GM12874 (cell line): Measurements from ENCODE around the gene GALNTL6.

Source experiments
- TF ChIP-seq, protein P1 (sequence below): IDR thresholded peaks from 2 replicates; pipeline ENCODE4 v1.5.1; 2011; ENCODE audit warnings: low read depth, mild to moderate bottlenecking, control low read depth, low read length, moderate library complexity; ENCODE audit not compliant: insufficient read depth

The GALNTL6 gene

DNA sequence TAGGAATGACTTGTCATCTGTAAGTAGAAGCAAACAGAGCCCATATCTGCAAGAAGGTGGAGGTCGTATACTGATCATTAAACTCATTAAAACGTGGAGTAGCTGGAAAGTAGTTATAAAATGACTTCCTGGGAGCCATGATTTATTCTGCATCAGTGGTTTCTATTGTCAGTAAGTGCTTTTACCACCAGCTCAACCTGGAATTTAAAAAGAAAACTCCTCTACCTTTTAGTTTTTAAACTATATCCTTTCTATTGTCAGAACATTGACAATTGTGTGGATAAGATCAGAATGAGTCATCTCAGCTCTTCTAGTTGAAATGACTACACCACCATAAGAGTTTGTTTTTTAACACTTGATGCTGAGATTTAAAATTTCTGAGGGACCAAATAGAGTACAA, 704.2 kb downstream of the GALNTL6 start:
- TF ChIP-seq, protein P1, sequence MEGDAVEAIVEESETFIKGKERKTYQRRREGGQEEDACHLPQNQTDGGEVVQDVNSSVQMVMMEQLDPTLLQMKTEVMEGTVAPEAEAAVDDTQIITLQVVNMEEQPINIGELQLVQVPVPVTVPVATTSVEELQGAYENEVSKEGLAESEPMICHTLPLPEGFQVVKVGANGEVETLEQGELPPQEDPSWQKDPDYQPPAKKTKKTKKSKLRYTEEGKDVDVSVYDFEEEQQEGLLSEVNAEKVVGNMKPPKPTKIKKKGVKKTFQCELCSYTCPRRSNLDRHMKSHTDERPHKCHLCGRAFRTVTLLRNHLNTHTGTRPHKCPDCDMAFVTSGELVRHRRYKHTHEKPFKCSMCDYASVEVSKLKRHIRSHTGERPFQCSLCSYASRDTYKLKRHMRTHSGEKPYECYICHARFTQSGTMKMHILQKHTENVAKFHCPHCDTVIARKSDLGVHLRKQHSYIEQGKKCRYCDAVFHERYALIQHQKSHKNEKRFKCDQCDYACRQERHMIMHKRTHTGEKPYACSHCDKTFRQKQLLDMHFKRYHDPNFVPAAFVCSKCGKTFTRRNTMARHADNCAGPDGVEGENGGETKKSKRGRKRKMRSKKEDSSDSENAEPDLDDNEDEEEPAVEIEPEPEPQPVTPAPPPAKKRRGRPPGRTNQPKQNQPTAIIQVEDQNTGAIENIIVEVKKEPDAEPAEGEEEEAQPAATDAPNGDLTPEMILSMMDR = no peak

DNA sequence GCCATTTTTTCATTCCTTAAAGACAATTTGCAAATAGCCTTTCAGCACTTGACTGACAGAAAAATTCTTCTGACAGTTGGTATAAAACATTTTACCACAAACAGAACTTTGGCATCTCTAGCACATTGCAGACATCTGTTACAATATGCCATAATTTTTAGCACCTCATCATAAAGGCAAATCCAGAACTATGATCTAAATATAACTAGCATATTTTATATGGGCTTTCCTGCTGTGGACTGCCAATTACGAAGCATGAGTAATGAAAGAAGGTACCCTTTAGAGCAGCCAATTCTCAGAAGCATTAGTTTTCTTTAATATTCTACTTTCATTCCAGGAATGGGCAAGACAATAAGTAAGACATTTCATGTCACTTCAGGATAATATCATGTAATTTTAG, 708.0 kb downstream of the GALNTL6 start:
- TF ChIP-seq, protein P1 = no peak

DNA sequence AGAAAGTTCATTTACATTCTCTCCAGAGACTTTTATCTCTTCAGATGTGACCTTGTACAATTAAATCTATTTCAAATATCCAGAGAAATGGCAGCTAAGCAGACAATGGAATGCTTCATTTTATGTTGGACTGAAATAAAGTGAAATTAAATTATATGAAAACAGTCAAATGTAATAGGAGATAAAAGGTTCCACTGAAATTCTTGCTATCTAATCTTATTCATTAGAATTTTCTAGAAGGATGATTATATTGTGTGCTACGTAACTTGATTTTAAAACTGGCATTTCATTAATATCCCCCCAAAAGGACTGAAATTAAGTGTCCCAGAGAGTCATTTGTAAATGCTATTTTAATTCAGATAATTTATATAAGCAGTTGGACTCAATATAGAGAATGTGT, 708.5 kb downstream of the GALNTL6 start:
- TF ChIP-seq, protein P1 = no peak

DNA sequence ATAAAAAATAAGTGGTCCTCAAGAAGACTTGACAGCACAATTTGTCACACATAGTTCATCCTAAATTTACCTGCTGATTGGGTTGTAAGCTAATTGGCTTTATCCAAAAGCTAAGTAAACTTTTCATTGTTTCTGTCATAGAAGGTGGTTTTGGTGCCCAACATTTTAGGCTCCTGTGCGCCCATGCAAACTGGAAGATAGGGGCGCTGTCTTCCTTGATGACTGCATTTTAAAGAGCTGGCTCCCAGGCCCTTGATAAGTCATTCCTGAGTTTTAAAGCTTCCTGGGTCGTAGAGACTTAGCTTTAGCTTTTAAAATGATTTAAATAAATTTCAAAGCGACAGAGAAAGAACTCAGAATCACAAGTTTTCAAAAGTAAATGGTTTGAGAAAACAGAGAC, 730.0 kb downstream of the GALNTL6 start:
- TF ChIP-seq, protein P1 = peak; percentile 11; the same call in 1 of the 2 replicates

DNA sequence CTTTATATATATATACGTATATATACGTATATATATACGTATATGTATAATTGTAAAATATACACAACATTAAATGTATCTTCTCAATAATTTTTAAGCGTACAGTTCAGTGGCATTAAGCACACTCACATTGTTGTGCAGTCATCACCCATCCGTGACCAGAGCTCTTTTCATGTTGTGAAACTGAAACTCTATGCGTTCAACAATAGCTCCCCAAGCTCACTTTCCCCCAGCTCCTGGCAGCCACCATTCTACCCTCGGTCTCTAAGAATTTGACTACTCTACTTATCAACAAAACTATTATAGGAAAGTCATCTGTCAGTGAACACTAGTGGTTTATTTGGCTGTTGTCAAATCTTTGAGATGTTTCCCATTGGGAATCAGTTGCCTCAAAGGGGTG, 733.6 kb downstream of the GALNTL6 start:
- TF ChIP-seq, protein P1 = no peak

DNA sequence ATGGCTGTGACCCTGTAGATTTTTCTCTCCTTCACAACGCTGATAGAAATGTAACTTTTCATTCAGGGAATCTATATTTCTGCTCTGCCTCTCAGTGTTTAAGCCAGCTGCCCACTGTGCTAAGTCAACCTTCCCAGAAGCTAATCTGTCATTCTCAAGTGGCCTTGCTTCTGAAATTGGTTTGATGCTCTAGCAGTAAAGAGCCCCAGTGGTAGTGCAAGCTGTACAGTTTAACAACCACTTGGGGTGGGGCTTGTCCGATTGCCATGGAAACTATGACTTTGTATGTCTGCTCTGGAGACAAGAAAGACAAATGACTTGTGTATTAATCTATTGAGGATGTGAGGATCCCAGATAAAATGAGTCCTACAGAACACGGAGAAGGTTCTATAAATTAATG, 734.5 kb downstream of the GALNTL6 start:
- TF ChIP-seq, protein P1 = no peak

DNA sequence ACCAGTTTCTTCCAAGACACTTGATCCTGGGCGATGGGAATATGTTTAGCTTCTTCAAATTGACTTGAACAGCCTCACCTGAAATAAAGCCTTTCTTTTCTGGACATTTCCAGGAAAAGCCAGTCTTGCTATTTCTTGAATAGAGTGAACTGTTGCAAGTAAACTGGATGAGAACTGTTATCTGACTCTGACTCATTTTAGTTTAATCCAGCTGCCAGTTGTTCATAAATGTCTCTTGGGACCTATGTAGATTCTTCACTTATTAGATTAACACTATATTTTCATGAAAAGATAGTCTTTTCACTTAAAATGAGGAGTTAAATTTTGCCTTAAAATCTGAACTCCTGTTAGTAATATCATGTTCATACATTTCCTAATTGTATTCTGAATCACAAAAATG, 740.0 kb downstream of the GALNTL6 start:
- TF ChIP-seq, protein P1 = no peak

DNA sequence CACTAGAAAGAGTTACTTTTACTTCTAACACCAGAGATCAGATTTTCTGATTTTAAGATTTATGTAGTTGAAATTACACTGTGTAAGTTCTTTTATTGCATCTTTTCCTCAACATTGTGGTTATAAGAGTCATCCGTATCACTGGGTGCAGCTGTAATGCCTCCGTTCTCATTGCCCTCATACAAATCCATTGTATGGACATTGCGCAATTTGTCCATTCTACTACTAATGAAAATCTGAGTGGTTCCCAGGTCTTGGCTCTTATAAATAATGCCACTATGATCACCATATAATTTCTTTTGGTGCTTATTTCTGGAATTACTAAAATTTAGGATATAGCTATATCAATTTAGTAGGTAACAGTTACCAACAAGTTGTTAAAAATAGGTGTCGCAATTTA, 741.4 kb downstream of the GALNTL6 start:
- TF ChIP-seq, protein P1 = no peak
